Activated CD4-positive, alpha-beta memory T cell treated with anti-CD3 and anti-CD28 coated beads for 36 hours (primary cell): Measurements from ENCODE around the gene RASAL1. TPM values are rescaled to one million over a fixed set of nuclear protein-coding genes. Genes with fewer than 3 reads are reported as not detected.

ENCODE experiments used
- CTCF ChIA-PET: fragments of 350-600 bp; sonication (Branson Sonifier 250); formaldehyde crosslinking; loops from one replicate; lab custom pipeline; 2021; ENCODE audit warnings: antibody characterized with exemption, inconsistent platforms; lab: Charles Lee
- POLR2A ChIA-PET: fragments of 350-600 bp; sonication (Branson Sonifier 250); formaldehyde crosslinking; loops from one replicate; lab custom pipeline; 2021; ENCODE audit warnings: antibody characterized with exemption; lab: Charles Lee
- DNase-seq: peaks from one replicate; pipeline ENCODE4 v3.0.0-alpha.2; 2020
- H3K27ac Mint-ChIP-seq: one replicate; pipeline ENCODE4 v1.8.0; 2021; ENCODE audit warnings: mixed read lengths
- H3K27me3 Mint-ChIP-seq: one replicate; pipeline ENCODE4 v1.8.0; 2021; ENCODE audit warnings: mixed read lengths
- H3K36me3 Mint-ChIP-seq: one replicate; pipeline ENCODE4 v1.8.0; 2021; ENCODE audit warnings: mixed read lengths
- H3K4me1 Mint-ChIP-seq: one replicate; pipeline ENCODE4 v1.8.0; 2021; ENCODE audit warnings: low read depth, mixed read lengths
- H3K4me3 Mint-ChIP-seq: one replicate; pipeline ENCODE4 v1.8.0; 2021; ENCODE audit warnings: mild to moderate bottlenecking, mixed read lengths
- H3K9me3 Mint-ChIP-seq: one replicate; pipeline ENCODE4 v1.8.0; 2021; ENCODE audit warnings: mixed read lengths
- intact Hi-C: fragments of 100-400 bp; cut with micrococcal nuclease; formaldehyde crosslinking; loops from one replicate; pipeline ENCODE4 v1.15.1; 2023
- total RNA-seq, 2 experiments: library from RNA; stranded (reverse); gene quantifications; one replicate each; pipeline ENCODE4 v1.2.3, GENCODE V29; 2021

The RASAL1 gene
- total RNA-seq, 2 experiments from 2014 or later = 4.4 to 4.9 TPM

DNA sequence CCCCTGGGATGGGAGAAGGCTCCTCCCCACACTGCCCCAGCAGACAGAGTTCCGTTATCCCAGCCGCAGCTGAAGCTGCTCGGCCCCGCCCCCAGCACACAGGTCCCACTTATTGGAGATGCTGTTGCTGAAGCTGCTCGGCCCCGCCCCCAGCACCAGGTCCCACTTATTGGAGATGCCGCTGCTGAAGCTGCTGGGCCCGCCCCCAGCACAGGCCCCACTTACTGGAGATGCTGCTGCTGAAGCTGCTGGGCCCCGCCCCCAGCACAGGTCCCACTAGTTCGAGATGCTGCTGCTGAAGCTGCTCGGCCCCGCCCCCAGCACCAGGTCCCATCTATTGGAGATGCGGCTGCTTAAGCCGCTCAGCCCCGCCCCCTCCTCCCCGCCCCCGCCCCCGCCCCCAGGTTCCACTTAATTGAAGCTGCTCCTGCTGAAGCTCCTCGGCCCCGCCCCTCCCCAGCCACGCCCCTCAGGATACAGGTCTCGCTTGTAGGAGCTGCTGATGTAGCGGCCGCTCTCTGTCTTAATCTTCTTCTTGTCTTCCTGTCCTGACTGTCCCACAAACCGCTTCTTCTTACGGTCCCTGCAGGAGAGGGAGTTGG, 26.0 kb upstream of the RASAL1 start:
- no peak overlapping the region for H3K27ac Mint-ChIP-seq
- peak; percentile 25 for DNase-seq
- intact Hi-C loops = no loop called here
- no peaks in the 10 kb centered on the region for H3K27me3 Mint-ChIP-seq
- ChIA-PET POLR2A (no interaction called here), CTCF (interaction anchor here (0.9 to 4.2 kb wide), 4 partner anchors 9 to 169 kb away, joined by 3 to 28 read pairs (median 4); no protein-coding TSS in a partner anchor)
- peaks cover 67% of the 10 kb centered on the region for H3K36me3 Mint-ChIP-seq
- H3K4me1 Mint-ChIP-seq = peaks cover 9% of the 10 kb centered on the region
- H3K4me3 Mint-ChIP-seq = no peak overlapping the region
- no peaks in the 10 kb centered on the region for H3K9me3 Mint-ChIP-seq

DNA sequence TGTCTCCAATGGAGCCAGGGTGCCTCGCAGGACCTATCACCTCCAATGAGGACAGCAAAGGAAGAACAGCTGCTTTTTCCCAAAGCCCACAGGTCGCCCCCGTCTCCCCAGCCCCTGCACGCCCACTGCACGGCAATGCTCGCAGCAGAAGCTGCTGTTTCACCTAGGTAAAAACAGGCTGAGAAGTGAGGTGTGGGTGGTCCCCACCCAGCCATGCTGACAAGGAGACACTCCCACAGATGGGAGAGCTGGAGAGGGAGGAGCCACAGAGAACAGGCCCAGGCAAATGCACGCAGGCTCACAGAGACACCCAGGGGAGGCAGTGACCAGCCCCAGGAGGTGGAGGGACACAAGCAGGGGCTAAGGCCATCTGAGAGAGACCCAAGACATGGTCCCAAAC, 24.4 kb upstream of the RASAL1 start:
- H3K4me3 Mint-ChIP-seq = no peak overlapping the region
- ChIA-PET POLR2A (no interaction called here), CTCF (interaction anchor here (4.2 kb wide), 1 partner anchor 14 kb away, joined by 28 read pairs; no protein-coding TSS in a partner anchor)
- H3K36me3 Mint-ChIP-seq = peaks cover 60% of the 10 kb centered on the region
- H3K4me1 Mint-ChIP-seq = peaks cover 9% of the 10 kb centered on the region
- no peak for DNase-seq
- H3K27me3 Mint-ChIP-seq = no peaks in the 10 kb centered on the region
- H3K27ac Mint-ChIP-seq = no peak overlapping the region
- no peaks in the 10 kb centered on the region for H3K9me3 Mint-ChIP-seq
- intact Hi-C loops = loop anchor here (10.0 kb wide), 1 partner anchor 165 kb away; no protein-coding TSS in a partner anchor

DNA sequence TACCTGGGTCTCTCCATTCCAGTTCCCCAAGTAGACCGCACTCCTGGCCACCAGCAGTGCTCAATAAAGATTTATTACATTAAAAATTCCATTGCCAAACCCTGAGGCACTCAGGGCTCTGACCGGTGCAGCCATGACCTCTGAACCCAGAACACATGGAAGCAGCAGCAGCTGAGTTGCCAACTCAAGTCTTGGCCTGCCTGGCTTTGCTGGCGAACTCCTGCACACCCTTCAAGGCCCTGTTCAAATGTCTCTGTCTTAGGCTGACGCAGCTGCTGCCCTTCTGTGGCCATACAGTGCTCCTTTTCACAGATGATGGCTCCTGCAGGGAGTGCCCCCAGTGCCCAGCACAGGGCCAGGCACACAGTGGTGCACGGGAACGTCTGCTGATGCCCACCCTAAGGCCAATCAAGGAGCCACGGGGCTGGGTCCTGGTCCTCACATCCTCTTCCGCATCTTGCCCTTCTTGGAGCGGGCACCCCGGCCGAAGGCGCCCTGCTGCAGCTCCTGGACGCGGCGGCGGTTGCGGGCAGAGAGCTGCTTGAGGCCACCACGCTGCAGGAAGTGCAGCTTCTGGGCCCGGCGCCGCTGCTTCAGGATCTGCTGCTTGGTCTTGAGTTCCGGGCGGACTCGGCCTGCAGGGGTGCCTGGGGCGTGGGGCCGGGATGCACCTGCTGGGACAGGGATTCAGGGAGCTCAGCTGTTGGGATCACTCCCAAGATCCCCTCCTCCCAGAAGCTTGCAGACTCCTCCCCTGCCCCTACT, 23.1 kb upstream of the RASAL1 start:
- no peak overlapping the region for H3K27ac Mint-ChIP-seq
- H3K36me3 Mint-ChIP-seq = peaks cover 56% of the 10 kb centered on the region
- peaks cover 13% of the 10 kb centered on the region for H3K4me1 Mint-ChIP-seq
- DNase-seq = no peak
- intact Hi-C loops = loop anchor here (10.0 kb wide), 1 partner anchor 164 kb away; no protein-coding TSS in a partner anchor
- peaks cover 3% of the 10 kb centered on the region for H3K27me3 Mint-ChIP-seq
- ChIA-PET POLR2A (no interaction called here), CTCF (interaction anchor here (0.8 kb wide), 1 partner anchor 15 kb away, joined by 3 read pairs; no protein-coding TSS in a partner anchor)
- no peaks in the 10 kb centered on the region for H3K9me3 Mint-ChIP-seq
- H3K4me3 Mint-ChIP-seq = no peak overlapping the region

DNA sequence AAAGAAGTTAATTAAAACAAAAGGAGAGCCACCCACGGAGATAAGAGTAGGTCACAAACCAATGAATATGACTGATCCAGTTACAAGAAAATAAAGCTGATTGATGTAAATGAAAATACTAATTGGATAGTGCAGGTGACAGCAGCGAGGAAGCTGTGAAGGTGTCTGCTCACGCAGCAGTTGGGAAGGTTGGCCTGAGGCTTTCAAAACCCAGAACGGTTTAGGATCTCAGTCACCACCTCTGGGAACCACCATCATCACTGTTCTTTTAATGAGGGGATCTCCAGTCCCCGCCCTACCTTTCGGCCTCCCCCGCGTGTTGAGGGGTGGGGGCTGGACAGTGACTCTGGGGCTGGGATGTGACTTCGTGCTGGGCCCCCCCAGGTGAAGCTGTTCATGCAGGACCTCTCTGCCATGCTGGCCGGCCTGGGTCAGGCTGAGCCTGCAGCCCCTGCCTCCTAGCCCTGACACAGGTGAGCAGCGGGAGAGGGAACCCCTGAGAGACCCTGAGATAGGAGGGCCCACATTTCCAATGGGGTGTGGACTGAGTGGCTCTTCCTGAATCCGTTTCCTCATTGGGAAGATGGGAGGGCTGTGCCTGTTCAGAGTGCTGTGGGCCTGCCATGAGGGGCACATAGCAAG, 21.8 kb upstream of the RASAL1 start:
- CTCF ChIA-PET = interaction anchor here (0.8 to 1.0 kb wide), 2 partner anchors 17 to 165 kb away, joined by 3 to 4 read pairs; no protein-coding TSS in a partner anchor
- no peak for DNase-seq
- peaks cover 44% of the 10 kb centered on the region for H3K36me3 Mint-ChIP-seq
- POLR2A ChIA-PET = no interaction called here
- H3K27ac Mint-ChIP-seq = peak overlapping the region; percentile 49
- intact Hi-C loops = loop anchor here (10.0 kb wide), 1 partner anchor 163 kb away; no protein-coding TSS in a partner anchor
- H3K9me3 Mint-ChIP-seq = no peaks in the 10 kb centered on the region
- H3K27me3 Mint-ChIP-seq = peaks cover 4% of the 10 kb centered on the region
- peaks cover 18% of the 10 kb centered on the region for H3K4me1 Mint-ChIP-seq
- H3K4me3 Mint-ChIP-seq = no peak overlapping the region

DNA sequence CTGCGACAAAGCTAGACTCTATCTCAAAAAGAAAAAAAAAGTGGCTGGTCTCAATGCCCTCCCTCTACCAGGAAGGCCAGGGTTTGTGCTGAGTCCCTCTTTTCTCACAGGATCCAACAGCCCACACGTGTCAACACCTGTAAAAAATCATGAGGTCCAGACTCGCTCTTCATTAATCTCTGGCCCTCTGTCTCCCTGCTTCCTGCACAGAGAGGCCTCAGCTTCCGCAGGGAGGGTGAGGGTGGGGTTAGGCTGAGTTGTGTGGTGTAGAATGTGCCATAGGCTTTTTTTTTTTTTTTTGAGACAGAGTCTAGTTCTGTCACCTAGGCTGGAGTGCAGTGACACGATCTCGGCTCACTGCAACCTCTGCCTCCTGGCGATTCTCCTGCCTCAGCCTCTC, 20.1 kb upstream of the RASAL1 start:
- H3K36me3 Mint-ChIP-seq = peaks cover 35% of the 10 kb centered on the region
- intact Hi-C loops = loop anchor here (10.0 kb wide), 1 partner anchor 161 kb away; no protein-coding TSS in a partner anchor
- no peak for DNase-seq
- H3K27ac Mint-ChIP-seq = no peak overlapping the region
- POLR2A ChIA-PET = no interaction called here
- no peak overlapping the region for H3K4me3 Mint-ChIP-seq
- H3K9me3 Mint-ChIP-seq = no peaks in the 10 kb centered on the region
- H3K27me3 Mint-ChIP-seq = peaks cover 8% of the 10 kb centered on the region
- peaks cover 23% of the 10 kb centered on the region for H3K4me1 Mint-ChIP-seq
- CTCF ChIA-PET = no interaction called here

DNA sequence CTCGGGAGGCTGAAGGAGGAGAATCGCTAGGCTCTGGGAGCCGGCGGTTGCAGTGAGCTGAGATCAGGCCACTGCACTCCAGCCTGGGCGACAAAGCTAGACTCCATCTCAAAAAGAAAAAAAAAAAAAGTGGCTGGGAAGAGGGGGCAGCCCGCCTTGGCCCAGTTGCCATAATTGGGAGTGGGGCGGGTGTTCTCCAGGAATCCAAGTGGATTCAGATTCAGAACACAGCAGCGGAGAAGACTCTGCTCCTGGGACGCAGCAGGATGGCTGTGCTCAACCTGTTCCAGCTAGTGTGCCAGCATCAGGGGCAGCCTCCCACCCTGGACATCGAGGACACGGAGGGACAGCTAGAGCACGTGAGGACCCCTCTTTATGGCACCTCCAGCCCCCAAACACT, 19.5 kb upstream of the RASAL1 start:
- Mint-ChIP-seq H3K4me3 (no peak overlapping the region), H3K9me3 (no peaks in the 10 kb centered on the region), H3K27ac (no peak overlapping the region), H3K4me1 (peaks cover 23% of the 10 kb centered on the region), H3K27me3 (peaks cover 8% of the 10 kb centered on the region), H3K36me3 (peaks cover 31% of the 10 kb centered on the region)
- DNase-seq = no peak
- ChIA-PET CTCF (interaction anchor here (2.7 to 6.6 kb wide), 4 partner anchors 17 to 163 kb away, joined by 10 to 70 read pairs (median 37); no protein-coding TSS in a partner anchor), POLR2A (no interaction called here)
- intact Hi-C loops = loop anchor here (10.0 kb wide), 1 partner anchor 160 kb away; no protein-coding TSS in a partner anchor

DNA sequence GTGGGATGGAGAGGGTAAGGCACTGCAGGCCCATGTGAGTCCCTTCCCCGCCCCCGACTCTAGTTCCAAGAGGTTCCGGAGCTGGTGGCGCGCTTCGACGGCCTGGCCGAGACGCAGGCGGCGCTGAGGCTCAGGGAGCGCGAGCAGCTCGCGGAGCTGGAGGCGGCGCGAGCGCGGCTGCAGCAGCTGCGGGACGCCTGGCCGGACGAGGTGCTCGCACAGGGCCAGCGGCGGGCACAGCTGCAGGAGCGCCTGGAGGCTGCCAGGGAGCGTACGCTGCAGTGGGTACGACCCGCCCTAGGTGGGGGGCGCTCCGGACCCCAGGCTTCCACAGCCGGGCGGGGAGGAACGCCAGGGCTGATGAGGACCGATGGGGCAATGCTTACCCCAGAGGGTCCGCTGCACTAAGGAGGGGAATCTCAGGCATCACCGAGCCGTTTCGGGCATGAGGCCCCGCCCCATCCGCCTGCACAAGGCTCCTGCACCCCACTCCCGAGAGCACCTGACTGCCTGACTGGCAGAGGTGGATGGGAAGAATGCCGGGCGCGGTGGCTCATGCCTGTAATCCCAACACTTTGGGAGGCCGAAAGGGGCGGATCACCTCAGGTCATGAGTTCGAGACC, 18.9 kb upstream of the RASAL1 start:
- H3K36me3 Mint-ChIP-seq = peaks cover 25% of the 10 kb centered on the region
- H3K4me1 Mint-ChIP-seq = peaks cover 23% of the 10 kb centered on the region
- intact Hi-C loops = loop anchor here (10.0 kb wide), 1 partner anchor 160 kb away; no protein-coding TSS in a partner anchor
- ChIA-PET POLR2A (interaction anchor here (1.9 kb wide), 1 partner anchor 20 kb away, joined by 6 read pairs; no protein-coding TSS in a partner anchor), CTCF (interaction anchor here (1.4 to 6.6 kb wide), 7 partner anchors 12 to 162 kb away, joined by 5 to 70 read pairs (median 17); partner anchors contain the start of gene RASAL1)
- H3K27me3 Mint-ChIP-seq = peaks cover 8% of the 10 kb centered on the region
- peak; percentile 35 for DNase-seq
- H3K27ac Mint-ChIP-seq = no peak overlapping the region
- H3K9me3 Mint-ChIP-seq = no peaks in the 10 kb centered on the region
- H3K4me3 Mint-ChIP-seq = peak overlapping the region; percentile 46

DNA sequence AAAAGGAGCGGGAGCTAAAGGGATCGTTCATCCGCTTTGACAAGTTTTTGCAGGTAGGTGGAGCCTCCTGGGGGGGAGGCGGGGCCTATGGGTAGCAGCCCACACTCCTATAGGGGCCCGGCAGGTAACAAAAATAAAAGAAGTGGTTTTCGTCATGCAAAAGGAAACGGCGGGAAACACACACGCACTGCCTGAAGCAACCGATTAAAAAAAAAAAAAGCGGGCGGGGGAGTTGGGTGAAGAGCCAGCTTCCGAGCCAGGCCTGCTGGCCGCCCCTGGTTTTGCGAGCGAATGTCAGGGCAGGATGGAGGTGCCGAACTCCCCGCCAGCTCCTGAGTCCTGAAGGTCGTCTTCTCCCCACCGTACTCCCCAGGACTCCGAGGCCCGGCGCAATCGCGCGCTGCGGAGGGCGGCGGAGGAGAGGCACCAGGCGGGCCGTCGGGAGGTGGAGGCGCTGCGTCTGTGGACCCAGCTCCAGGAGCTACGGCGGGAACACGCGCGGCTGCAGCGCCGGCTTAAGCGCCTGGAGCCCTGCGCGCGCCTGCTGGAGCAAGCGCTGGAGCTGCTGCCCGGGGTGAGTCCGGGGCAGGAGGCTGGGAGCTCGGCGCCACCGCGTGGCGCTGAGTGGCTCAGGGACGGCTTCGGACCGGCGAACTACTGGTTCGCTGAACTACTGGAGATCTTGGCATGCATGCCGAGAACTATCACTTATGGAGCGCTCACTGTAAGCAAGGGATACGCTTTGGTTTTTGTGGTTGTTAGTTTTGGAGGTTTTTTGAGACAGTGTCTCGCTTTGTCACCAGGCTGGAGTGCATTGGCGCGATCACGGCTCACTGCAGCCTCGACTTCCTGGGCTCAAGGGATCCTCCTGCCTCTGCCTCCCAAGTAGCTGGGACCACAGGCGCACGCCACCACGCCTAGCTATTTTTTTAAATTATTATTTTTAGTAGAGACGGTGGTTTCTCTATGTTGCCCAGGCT, 17.6 kb upstream of the RASAL1 start:
- H3K36me3 Mint-ChIP-seq = peaks cover 14% of the 10 kb centered on the region
- ChIA-PET CTCF (interaction anchor here (0.6 to 6.6 kb wide), 27 partner anchors 8 to 252 kb away, joined by 3 to 70 read pairs (median 4); partner anchors contain the start of genes DTX1 and RASAL1), POLR2A (interaction anchor here (1.0 to 1.9 kb wide), 4 partner anchors 18 to 55 kb away, joined by 3 to 10 read pairs (median 4); partner anchors contain the start of gene RASAL1)
- peaks cover 8% of the 10 kb centered on the region for H3K27me3 Mint-ChIP-seq
- H3K4me3 Mint-ChIP-seq = peak overlapping the region; percentile 73
- H3K27ac Mint-ChIP-seq = no peak overlapping the region
- no peaks in the 10 kb centered on the region for H3K9me3 Mint-ChIP-seq
- peak; percentile 76 for DNase-seq
- intact Hi-C loops = loop anchor here (1.0 to 10.0 kb wide), 4 partner anchors 17 to 158 kb away; no protein-coding TSS in a partner anchor
- H3K4me1 Mint-ChIP-seq = peaks cover 23% of the 10 kb centered on the region

DNA sequence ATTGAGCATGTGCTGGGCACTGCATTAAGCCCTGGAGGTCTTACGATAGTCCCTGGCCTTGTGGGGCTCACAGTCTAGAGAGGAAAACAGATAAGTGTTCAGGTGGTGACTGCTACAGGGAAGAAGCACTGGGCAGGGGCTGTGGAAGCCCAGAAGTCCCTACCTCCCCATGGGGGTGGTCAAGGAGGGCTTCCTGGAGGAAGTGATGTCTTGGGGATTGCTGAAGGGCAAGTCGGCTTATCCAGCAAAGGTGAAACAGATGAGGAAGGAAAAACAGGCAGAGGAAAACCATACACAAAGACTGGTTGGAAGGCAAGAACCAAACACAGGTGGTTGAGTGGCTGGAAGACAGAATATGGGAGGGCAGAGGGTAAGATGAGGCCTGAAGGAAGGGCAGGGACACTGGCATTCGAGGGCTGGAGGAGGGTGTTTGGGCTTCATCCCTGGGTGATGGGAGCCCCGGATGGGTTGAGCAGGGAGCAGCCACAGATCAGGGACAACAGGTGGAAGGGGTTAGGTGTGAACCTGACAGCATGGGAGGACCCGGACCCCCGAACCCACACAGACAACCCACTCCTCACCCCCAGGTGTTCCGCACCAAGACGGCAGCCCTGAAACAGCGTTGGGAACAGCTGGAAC, 16.8 kb upstream of the RASAL1 start:
- H3K36me3 Mint-ChIP-seq = peaks cover 6% of the 10 kb centered on the region
- CTCF ChIA-PET = interaction anchor here (0.8 to 6.6 kb wide), 22 partner anchors 9 to 251 kb away, joined by 3 to 70 read pairs (median 5); partner anchors contain the start of genes DTX1 and RASAL1
- POLR2A ChIA-PET = interaction anchor here (0.7 to 1.5 kb wide), 2 partner anchors 17 to 115 kb away, joined by 4 to 10 read pairs; partner anchors contain the start of gene RASAL1

More for the DNA sequence above, 16.8 kb upstream of the RASAL1 start:
- Mint-ChIP-seq H3K9me3 (peaks cover 2% of the 10 kb centered on the region), H3K4me3 (peak overlapping the region; percentile 73), H3K4me1 (peaks cover 20% of the 10 kb centered on the region), H3K27me3 (peaks cover 8% of the 10 kb centered on the region), H3K27ac (no peak overlapping the region)
- DNase-seq = no peak
- intact Hi-C loops = loop anchor here (2.0 to 10.0 kb wide), 2 partner anchors 46 to 158 kb away; no protein-coding TSS in a partner anchor
